T-helper 1 cell treated with Interleukin-12 subunit alpha and Interleukin-12 subunit beta and Interleukin-4 antibody, amounts not matched to agents 30 μg/mL and 1 μg/mL, for 36 hours (primary cell): Measurements from ENCODE around the gene HES7.
"Not testable (repeated sequence)": the region's sequence is repeated elsewhere in the genome, so short reads cannot be mapped to it uniquely, and the experiment has no call there.

ENCODE experiments used
- H3K27ac Mint-ChIP-seq: one replicate; pipeline ENCODE4 v1.8.0; 2021; ENCODE audit warnings: mild to moderate bottlenecking, mixed read lengths
- H3K27me3 Mint-ChIP-seq: one replicate; pipeline ENCODE4 v1.8.0; 2021; ENCODE audit warnings: low read depth, mixed read lengths
- H3K36me3 Mint-ChIP-seq: one replicate; pipeline ENCODE4 v1.8.0; 2021; ENCODE audit warnings: low read depth, mixed read lengths
- H3K4me1 Mint-ChIP-seq: one replicate; pipeline ENCODE4 v1.8.0; 2021; ENCODE audit warnings: low read depth, mixed read lengths
- H3K4me3 Mint-ChIP-seq: one replicate; pipeline ENCODE4 v1.8.0; 2021; ENCODE audit warnings: mild to moderate bottlenecking, moderate library complexity, mixed read lengths
- H3K9me3 Mint-ChIP-seq: one replicate; pipeline ENCODE4 v1.8.0; 2021; ENCODE audit warnings: mixed read lengths

Gene HES7

GRCh38 chr17:8110907-8111306, 13.0 kb downstream of the HES7 start:
- H3K27me3 Mint-ChIP-seq = peaks cover 44% of the 10 kb centered on the region
- no peaks in the 10 kb centered on the region for H3K36me3 Mint-ChIP-seq
- no peak overlapping the region for H3K4me3 Mint-ChIP-seq
- H3K4me1 Mint-ChIP-seq = no peaks in the 10 kb centered on the region
- no peaks in the 10 kb centered on the region for H3K9me3 Mint-ChIP-seq
- H3K27ac Mint-ChIP-seq = peak overlapping the region; percentile 42

GRCh38 chr17:8110456-8110804, 13.5 kb downstream of the HES7 start:
- H3K4me3 Mint-ChIP-seq = no peak overlapping the region
- H3K4me1 Mint-ChIP-seq = no peaks in the 10 kb centered on the region
- H3K27ac Mint-ChIP-seq = no peak overlapping the region
- peaks cover 40% of the 10 kb centered on the region for H3K27me3 Mint-ChIP-seq
- H3K36me3 Mint-ChIP-seq = no peaks in the 10 kb centered on the region
- no peaks in the 10 kb centered on the region for H3K9me3 Mint-ChIP-seq

GRCh38 chr17:8109661-8110455, 14.0 kb downstream of the HES7 start:
- Mint-ChIP-seq H3K4me3 (no peak overlapping the region), H3K36me3 (no peaks in the 10 kb centered on the region), H3K27ac (no peak overlapping the region), H3K4me1 (no peaks in the 10 kb centered on the region), H3K9me3 (no peaks in the 10 kb centered on the region), H3K27me3 (peaks cover 38% of the 10 kb centered on the region)

- no peaks in the 10 kb centered on the region for H3K9me3 Mint-ChIP-seq
- H3K36me3 Mint-ChIP-seq = no peaks in the 10 kb centered on the region
- no peak overlapping the region for H3K4me3 Mint-ChIP-seq
- H3K4me1 Mint-ChIP-seq = no peaks in the 10 kb centered on the region
- H3K27me3 Mint-ChIP-seq = peaks cover 31% of the 10 kb centered on the region
- H3K27ac Mint-ChIP-seq = no peak overlapping the region
These were observed 14.8 kb downstream of the HES7 start for GRCh38 chr17:8108972-8109660.

GRCh38 chr17:8106980-8107379, 16.9 kb downstream of the HES7 start:
- H3K4me1 Mint-ChIP-seq, H3K4me3 Mint-ChIP-seq, H3K9me3 Mint-ChIP-seq, H3K36me3 Mint-ChIP-seq, H3K27ac Mint-ChIP-seq: not testable (repeated sequence)
- peaks cover 18% of the 10 kb centered on the region for H3K27me3 Mint-ChIP-seq

- Mint-ChIP-seq H3K36me3 (no peaks in the 10 kb centered on the region), H3K27me3 (peaks cover 11% of the 10 kb centered on the region), H3K9me3 (no peaks in the 10 kb centered on the region), H3K4me1 (no peaks in the 10 kb centered on the region), H3K4me3 (no peak overlapping the region), H3K27ac (no peak overlapping the region)
These were observed 17.9 kb downstream of the HES7 start for GRCh38 chr17:8105957-8106398.

GRCh38 chr17:8104911-8105310, 19.0 kb downstream of the HES7 start:
- peaks cover 9% of the 10 kb centered on the region for H3K27me3 Mint-ChIP-seq
- H3K4me3 Mint-ChIP-seq = no peak overlapping the region
- no peak overlapping the region for H3K27ac Mint-ChIP-seq
- H3K9me3 Mint-ChIP-seq = no peaks in the 10 kb centered on the region
- no peaks in the 10 kb centered on the region for H3K4me1 Mint-ChIP-seq
- no peaks in the 10 kb centered on the region for H3K36me3 Mint-ChIP-seq

- Mint-ChIP-seq H3K36me3 (no peaks in the 10 kb centered on the region), H3K9me3 (no peaks in the 10 kb centered on the region), H3K27me3 (peaks cover 9% of the 10 kb centered on the region), H3K4me1 (no peaks in the 10 kb centered on the region), H3K27ac (no peak overlapping the region), H3K4me3 (no peak overlapping the region)
These were observed 20.4 kb downstream of the HES7 start for GRCh38 chr17:8103549-8103948.

- no peak overlapping the region for H3K4me3 Mint-ChIP-seq
- no peaks in the 10 kb centered on the region for H3K36me3 Mint-ChIP-seq
- H3K27ac Mint-ChIP-seq = no peak overlapping the region
- H3K4me1 Mint-ChIP-seq = no peaks in the 10 kb centered on the region
- no peaks in the 10 kb centered on the region for H3K9me3 Mint-ChIP-seq
- H3K27me3 Mint-ChIP-seq = peaks cover 14% of the 10 kb centered on the region
These were observed 22.2 kb downstream of the HES7 start for GRCh38 chr17:8101721-8102120.

GRCh38 chr17:8100763-8101162, 23.1 kb downstream of the HES7 start:
- H3K36me3 Mint-ChIP-seq = no peaks in the 10 kb centered on the region
- peaks cover 19% of the 10 kb centered on the region for H3K27me3 Mint-ChIP-seq
- no peak overlapping the region for H3K27ac Mint-ChIP-seq
- no peak overlapping the region for H3K4me3 Mint-ChIP-seq
- H3K4me1 Mint-ChIP-seq = no peaks in the 10 kb centered on the region
- H3K9me3 Mint-ChIP-seq = no peaks in the 10 kb centered on the region

GRCh38 chr17:8100111-8100510, 23.8 kb downstream of the HES7 start:
- H3K27me3 Mint-ChIP-seq = peaks cover 18% of the 10 kb centered on the region
- no peaks in the 10 kb centered on the region for H3K4me1 Mint-ChIP-seq
- H3K36me3 Mint-ChIP-seq = no peaks in the 10 kb centered on the region
- H3K27ac Mint-ChIP-seq = no peak overlapping the region
- H3K9me3 Mint-ChIP-seq = no peaks in the 10 kb centered on the region
- no peak overlapping the region for H3K4me3 Mint-ChIP-seq

- Mint-ChIP-seq H3K27ac (no peak overlapping the region), H3K36me3 (no peaks in the 10 kb centered on the region), H3K4me1 (peaks cover 6% of the 10 kb centered on the region), H3K27me3 (peaks cover 25% of the 10 kb centered on the region), H3K4me3 (no peak overlapping the region), H3K9me3 (no peaks in the 10 kb centered on the region)
These were observed 27.4 kb downstream of the HES7 start for GRCh38 chr17:8096541-8096940.

- no peak overlapping the region for H3K27ac Mint-ChIP-seq
- no peak overlapping the region for H3K4me3 Mint-ChIP-seq
These were observed 28.5 kb downstream of the HES7 start for GRCh38 chr17:8095361-8095760.

GRCh38 chr17:8091033-8091687, 32.7 kb downstream of the HES7 start:
- Mint-ChIP-seq H3K4me3 (no peak overlapping the region), H3K27ac (no peak overlapping the region), H3K27me3 (peaks cover 28% of the 10 kb centered on the region), H3K36me3 (no peaks in the 10 kb centered on the region), H3K4me1 (peaks cover 6% of the 10 kb centered on the region), H3K9me3 (no peaks in the 10 kb centered on the region)

More at GRCh38 chr17:8095361-8095760, 28.5 kb downstream of the HES7 start:
- H3K4me1 Mint-ChIP-seq = peaks cover 6% of the 10 kb centered on the region
- H3K9me3 Mint-ChIP-seq = no peaks in the 10 kb centered on the region
- peaks cover 25% of the 10 kb centered on the region for H3K27me3 Mint-ChIP-seq
- no peaks in the 10 kb centered on the region for H3K36me3 Mint-ChIP-seq

- H3K36me3 Mint-ChIP-seq = no peaks in the 10 kb centered on the region
- H3K27me3 Mint-ChIP-seq = peaks cover 19% of the 10 kb centered on the region
- no peak overlapping the region for H3K4me3 Mint-ChIP-seq
- no peak overlapping the region for H3K27ac Mint-ChIP-seq
- H3K9me3 Mint-ChIP-seq = no peaks in the 10 kb centered on the region
- H3K4me1 Mint-ChIP-seq = peaks cover 6% of the 10 kb centered on the region
These were observed 34.2 kb downstream of the HES7 start for GRCh38 chr17:8089728-8090127.
